ENCODE measurements around the gene B3GAT2.

B3GAT2 gene

DNA sequence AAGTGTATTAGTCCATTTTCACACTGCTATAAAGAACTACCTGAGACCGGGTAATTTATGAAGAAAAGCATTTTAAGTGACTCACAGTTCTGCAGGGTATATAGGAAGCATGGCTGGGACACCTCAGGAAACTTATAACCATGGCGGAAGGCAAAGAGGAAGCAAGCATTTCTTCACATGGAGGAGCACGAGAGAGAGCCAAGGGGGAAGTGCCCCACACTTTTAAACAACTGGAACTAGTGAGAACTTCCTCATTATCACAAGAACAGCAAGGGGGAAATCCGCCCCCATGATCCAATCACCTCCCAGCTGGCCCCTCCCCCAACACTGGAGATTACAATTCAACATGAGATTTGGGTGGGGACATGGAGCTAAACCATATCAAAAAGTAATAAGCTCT lies 28.3 kb upstream of the B3GAT2 start:
- DNase-seq (ENCODE audit: low read depth): no peak
- no peak overlapping the region for H3K4me3 ChIP-seq (ENCODE audit: low read length)

DNA sequence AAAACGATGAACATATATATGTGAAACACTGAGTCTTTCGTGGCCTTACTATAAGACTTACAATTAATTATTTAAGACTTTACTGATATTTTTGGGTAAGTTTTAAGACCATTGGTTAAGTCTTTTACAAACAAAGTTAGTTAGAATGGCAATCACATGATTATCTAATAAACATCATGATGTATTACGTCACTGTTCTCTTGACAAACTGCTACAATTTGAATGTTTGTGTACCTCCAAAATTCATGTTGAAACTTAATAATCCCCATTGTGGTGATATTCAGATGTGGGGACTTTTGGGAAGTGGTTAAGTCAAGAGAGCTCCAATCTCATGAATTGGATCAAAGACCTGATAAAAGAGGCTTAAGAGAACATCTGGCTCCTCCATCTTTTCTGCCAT lies 25.9 kb upstream of the B3GAT2 start:
- H3K4me3 ChIP-seq (ENCODE audit: low read length): no peak overlapping the region

More for the DNA sequence above, 28.3 kb upstream of the B3GAT2 start:
- TF ChIP-seq, protein P1, sequence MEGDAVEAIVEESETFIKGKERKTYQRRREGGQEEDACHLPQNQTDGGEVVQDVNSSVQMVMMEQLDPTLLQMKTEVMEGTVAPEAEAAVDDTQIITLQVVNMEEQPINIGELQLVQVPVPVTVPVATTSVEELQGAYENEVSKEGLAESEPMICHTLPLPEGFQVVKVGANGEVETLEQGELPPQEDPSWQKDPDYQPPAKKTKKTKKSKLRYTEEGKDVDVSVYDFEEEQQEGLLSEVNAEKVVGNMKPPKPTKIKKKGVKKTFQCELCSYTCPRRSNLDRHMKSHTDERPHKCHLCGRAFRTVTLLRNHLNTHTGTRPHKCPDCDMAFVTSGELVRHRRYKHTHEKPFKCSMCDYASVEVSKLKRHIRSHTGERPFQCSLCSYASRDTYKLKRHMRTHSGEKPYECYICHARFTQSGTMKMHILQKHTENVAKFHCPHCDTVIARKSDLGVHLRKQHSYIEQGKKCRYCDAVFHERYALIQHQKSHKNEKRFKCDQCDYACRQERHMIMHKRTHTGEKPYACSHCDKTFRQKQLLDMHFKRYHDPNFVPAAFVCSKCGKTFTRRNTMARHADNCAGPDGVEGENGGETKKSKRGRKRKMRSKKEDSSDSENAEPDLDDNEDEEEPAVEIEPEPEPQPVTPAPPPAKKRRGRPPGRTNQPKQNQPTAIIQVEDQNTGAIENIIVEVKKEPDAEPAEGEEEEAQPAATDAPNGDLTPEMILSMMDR (conservative IDR thresholded peaks at IDR 0.05; ENCODE audit: low read length): no peak

DNA sequence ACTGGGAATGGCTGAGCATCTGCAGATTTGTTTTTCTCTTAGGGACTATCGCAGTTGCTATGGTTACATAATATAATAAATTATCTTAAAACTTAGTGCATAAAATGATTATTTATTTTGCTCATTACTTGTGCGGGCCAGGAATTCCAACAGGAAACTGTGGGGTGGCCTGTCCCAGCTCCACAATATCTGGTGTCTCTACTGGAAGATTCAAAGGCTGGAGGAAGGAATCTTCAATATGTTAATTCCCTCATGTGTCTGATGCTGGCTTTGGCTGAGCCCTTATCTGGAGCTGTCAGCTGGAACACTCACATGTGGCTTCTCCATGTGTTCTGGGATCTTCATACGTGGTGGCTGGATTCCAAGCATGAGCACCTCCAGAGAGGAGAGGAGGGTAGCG lies 23.9 kb upstream of the B3GAT2 start:
- H3K4me3 ChIP-seq (ENCODE audit: low read length): no peak overlapping the region
- TF ChIP-seq, protein P1 (conservative IDR thresholded peaks at IDR 0.05; ENCODE audit: low read length): no peak
- no peak for DNase-seq (ENCODE audit: low read depth)

More for the DNA sequence above, 25.9 kb upstream of the B3GAT2 start:
- DNase-seq (ENCODE audit: low read depth): no peak
- TF ChIP-seq, protein P1 (conservative IDR thresholded peaks at IDR 0.05; ENCODE audit: low read length): no peak

DNA sequence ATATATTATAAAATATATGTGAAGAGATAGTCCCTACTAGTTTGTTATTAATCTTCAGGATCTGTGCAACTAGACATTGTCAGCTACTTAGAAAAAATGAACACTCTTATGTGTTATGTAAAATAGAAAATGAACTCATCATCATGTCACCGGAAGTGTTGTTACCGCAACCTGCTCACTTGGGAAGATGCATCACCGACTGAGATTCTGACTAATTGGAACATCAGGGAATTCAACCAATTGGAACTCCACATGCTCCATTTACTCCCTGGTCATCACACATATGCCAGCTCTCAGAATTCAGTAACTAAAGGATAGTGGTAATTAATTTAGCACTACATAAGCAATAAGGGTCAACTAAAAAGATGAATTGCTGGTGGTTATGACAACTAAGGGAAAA lies 16.7 kb upstream of the B3GAT2 start:
- TF ChIP-seq, protein P1 (conservative IDR thresholded peaks at IDR 0.05; ENCODE audit: low read length): no peak
- H3K4me3 ChIP-seq (ENCODE audit: low read length): no peak overlapping the region
- no peak for DNase-seq (ENCODE audit: low read depth)

DNA sequence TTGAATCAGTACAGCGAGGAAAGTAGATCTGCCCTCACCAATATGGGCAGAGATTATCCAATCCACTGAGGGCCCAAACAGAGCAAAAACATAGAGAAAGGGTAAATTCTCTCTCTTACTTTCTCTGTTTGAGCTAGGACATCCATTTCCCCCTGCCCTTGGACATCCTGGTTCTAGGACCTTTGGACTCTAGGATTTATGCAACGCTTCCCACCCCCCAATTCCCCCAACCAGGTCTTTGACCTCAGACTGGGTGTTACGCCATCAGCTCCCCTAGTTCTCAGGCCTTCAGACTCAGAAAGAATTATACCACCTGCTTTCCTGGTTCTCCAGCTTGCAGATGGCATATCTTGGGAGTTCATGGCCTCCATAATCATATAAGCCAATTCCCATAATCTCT lies 10.2 kb upstream of the B3GAT2 start:
- no peak overlapping the region for H3K4me3 ChIP-seq (ENCODE audit: low read length)
- DNase-seq (ENCODE audit: low read depth): no peak
- TF ChIP-seq, protein P1 (conservative IDR thresholded peaks at IDR 0.05; ENCODE audit: low read length): no peak

DNA sequence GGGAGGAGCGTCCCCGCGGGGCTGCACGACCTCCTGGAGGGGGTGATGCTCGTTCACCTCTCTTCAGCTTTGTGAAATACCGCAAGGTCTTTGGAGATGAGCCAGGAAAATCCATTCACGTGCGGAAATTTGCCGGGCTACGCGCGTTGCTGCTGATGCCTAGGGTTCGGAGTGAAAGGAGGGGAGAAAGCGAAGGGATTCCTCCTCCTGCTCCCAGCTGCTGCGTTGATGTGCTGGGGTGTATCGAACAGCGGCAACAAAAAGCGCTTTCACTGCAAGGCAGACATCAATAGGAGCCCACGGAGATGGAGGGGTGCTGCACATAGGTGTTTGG lies 391 bp upstream of the B3GAT2 start:
- TF ChIP-seq, protein P1 (conservative IDR thresholded peaks at IDR 0.05; ENCODE audit: low read length): no peak
- DNase-seq (ENCODE audit: low read depth): no peak
- H3K4me3 ChIP-seq (ENCODE audit: low read length): peak overlapping the region; percentile 49

DNA sequence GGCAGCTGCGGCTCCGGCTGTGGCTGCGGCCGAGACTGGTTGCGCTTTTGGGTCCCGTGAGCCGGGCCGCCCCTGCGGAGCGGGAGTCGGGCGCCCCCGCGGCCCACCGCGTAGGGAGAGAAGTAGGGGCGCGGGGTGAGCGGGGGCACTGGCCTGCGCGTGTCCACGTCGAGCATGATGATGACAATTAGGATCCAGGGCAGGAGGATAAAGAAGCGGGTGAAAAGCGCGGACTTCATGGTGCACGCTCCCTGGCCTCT lies 739 bp downstream of the B3GAT2 start:
- no peak for DNase-seq (ENCODE audit: low read depth)
- peak overlapping the region; percentile 49 for H3K4me3 ChIP-seq (ENCODE audit: low read length)
- TF ChIP-seq, protein P1 (conservative IDR thresholded peaks at IDR 0.05; ENCODE audit: low read length): no peak
